ENCODE measurements around the gene FAM185A. TPM values are rescaled to one million over a fixed set of nuclear protein-coding genes. Genes with fewer than 3 reads are reported as not detected.

The FAM185A gene
- total RNA-seq, 1 donor from 2014 or later = 5.8 TPM

DNA sequence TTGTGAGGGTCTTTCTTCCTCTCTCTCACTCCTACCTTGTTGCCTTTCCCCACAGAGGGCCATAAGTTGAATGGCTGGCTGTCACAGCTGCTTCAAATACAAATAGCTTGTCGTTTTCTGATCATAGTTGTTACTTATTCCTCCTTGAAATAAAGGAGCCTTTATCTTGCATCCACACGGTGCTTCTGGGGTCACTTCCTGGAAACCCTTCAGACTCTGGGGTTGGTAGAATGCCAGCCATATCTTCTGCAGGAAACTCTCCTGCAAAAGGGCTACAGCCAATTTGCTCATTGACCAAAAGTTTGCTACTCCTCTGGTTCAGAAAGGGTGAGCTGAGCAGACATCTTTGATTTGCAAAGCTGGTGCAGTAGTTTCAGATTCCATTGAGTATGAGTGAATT is 70.4 kb downstream of the FAM185A start:
- H3K36me3 Mint-ChIP-seq (ENCODE audit: low read depth) = no peaks in the 10 kb centered on the region

GRCh38 chr7:102821994-102822747 is 73.4 kb downstream of the FAM185A start:
- Mint-ChIP-seq H3K9me3 (no peaks in the 10 kb centered on the region), H3K27ac (no peak overlapping the region), H3K27me3 (no peaks in the 10 kb centered on the region), H3K36me3 (ENCODE audit: low read depth) (peaks cover 1% of the 10 kb centered on the region), H3K4me1 (no peaks in the 10 kb centered on the region), H3K4me3 (no peak overlapping the region)
- no peak for ATAC-seq (ENCODE audit: low read depth)
- CTCF ChIA-PET = no interaction called here
- intact Hi-C loops (cut with micrococcal nuclease) = no loop called here
- POLR2A ChIA-PET = no interaction called here
- no peak for DNase-seq
- no peak for TF ChIP-seq CTCF (IDR thresholded peaks at IDR 0.05)

More for the DNA sequence above, 70.4 kb downstream of the FAM185A start:
- ChIA-PET POLR2A (no interaction called here), CTCF (no interaction called here)
- no peaks in the 10 kb centered on the region for H3K9me3 Mint-ChIP-seq
- H3K4me3 Mint-ChIP-seq = no peak overlapping the region
- TF ChIP-seq CTCF (IDR thresholded peaks at IDR 0.05) = no peak
- intact Hi-C loops (cut with micrococcal nuclease) = no loop called here
- H3K4me1 Mint-ChIP-seq = no peaks in the 10 kb centered on the region
- ATAC-seq (ENCODE audit: low read depth) (no peak), DNase-seq (no peak)
- no peaks in the 10 kb centered on the region for H3K27me3 Mint-ChIP-seq
- no peak overlapping the region for H3K27ac Mint-ChIP-seq

GRCh38 chr7:102823390-102824119 is 74.8 kb downstream of the FAM185A start:
- ATAC-seq (ENCODE audit: low read depth) (no peak), DNase-seq (no peak)
- H3K27me3 Mint-ChIP-seq = no peaks in the 10 kb centered on the region
- no peaks in the 10 kb centered on the region for H3K4me1 Mint-ChIP-seq
- POLR2A ChIA-PET = no interaction called here
- peaks cover 11% of the 10 kb centered on the region for H3K36me3 Mint-ChIP-seq (ENCODE audit: low read depth)
- no peak overlapping the region for H3K27ac Mint-ChIP-seq
- intact Hi-C loops (cut with micrococcal nuclease) = no loop called here
- TF ChIP-seq CTCF (IDR thresholded peaks at IDR 0.05) = no peak
- CTCF ChIA-PET = no interaction called here
- H3K4me3 Mint-ChIP-seq = no peak overlapping the region
- no peaks in the 10 kb centered on the region for H3K9me3 Mint-ChIP-seq

- Mint-ChIP-seq H3K27me3 (no peaks in the 10 kb centered on the region), H3K4me3 (no peak overlapping the region), H3K27ac (no peak overlapping the region), H3K36me3 (ENCODE audit: low read depth) (peaks cover 22% of the 10 kb centered on the region), H3K4me1 (no peaks in the 10 kb centered on the region), H3K9me3 (no peaks in the 10 kb centered on the region)
- ChIA-PET POLR2A (no interaction called here), CTCF (no interaction called here)
- ATAC-seq (ENCODE audit: low read depth) = no peak
- no peak for TF ChIP-seq CTCF (IDR thresholded peaks at IDR 0.05)
- DNase-seq = no peak
- intact Hi-C loops (cut with micrococcal nuclease) = no loop called here
These were observed 79.5 kb downstream of the FAM185A start for GRCh38 chr7:102828286-102828685.

DNA sequence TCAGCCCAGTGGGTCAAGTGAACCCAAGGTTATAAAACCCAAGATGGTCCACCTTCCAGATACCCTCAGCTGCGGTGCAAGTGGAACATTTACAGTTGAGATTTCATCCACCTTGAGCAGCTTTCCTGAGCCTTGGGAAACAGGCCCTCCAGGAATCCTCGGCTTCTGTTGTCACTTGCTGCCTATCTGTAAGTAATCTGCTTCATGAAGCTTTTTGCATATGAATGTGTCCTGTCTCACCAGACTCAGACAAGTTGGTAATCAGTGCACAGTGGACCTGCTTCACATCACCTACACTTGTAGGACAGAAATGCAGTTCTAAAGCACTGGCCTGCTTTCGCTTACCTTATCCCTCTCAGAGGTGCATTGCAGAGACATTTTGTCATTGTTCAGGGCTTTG is 80.3 kb downstream of the FAM185A start:
- no peaks in the 10 kb centered on the region for H3K4me1 Mint-ChIP-seq
- DNase-seq (no peak), ATAC-seq (ENCODE audit: low read depth) (no peak)
- POLR2A ChIA-PET = no interaction called here
- no peaks in the 10 kb centered on the region for H3K27me3 Mint-ChIP-seq
- no peak for TF ChIP-seq CTCF (IDR thresholded peaks at IDR 0.05)
- H3K27ac Mint-ChIP-seq = no peak overlapping the region
- intact Hi-C loops (cut with micrococcal nuclease) = no loop called here
- CTCF ChIA-PET = no interaction called here
- no peaks in the 10 kb centered on the region for H3K9me3 Mint-ChIP-seq
- no peak overlapping the region for H3K4me3 Mint-ChIP-seq
- peaks cover 22% of the 10 kb centered on the region for H3K36me3 Mint-ChIP-seq (ENCODE audit: low read depth)

Data from activated B cell treated with CpG ODN at 0.5 μM for 24 hours (primary cell).